HepG2 (cell line): Measurements from ENCODE around the gene UBR4. TPM values are rescaled to one million over a fixed set of nuclear protein-coding genes. Genes with fewer than 3 reads are reported as not detected.

ENCODE experiments used
- ATAC-seq: fragments of 200-7000 bp; cut with Tn5 transposase; 3 replicates; pipeline ENCODE4 v1.9.1; 2020; ENCODE audit warnings: mild to moderate bottlenecking, moderate library complexity
- BruUV-seq: library from RNA; stranded (reverse); fragments of 400-500 nt; replicated peaks from 2 replicates; lab custom pipeline; 2021; lab: Mats Ljungman, UMichigan
- CTCF ChIA-PET: fragments of 300-600 bp; formaldehyde crosslinking; extraction: SDS; loops from one replicate; lab custom pipeline; 2021; ENCODE audit warnings: low total read pairs, inconsistent platforms, low intra/inter-chr PET ratio; lab: Yijun Ruan, JAX
- POLR2A ChIA-PET: fragments of 350-600 bp; sonication (Branson Sonifier 250); formaldehyde crosslinking; loops from one replicate; lab custom pipeline; 2020; ENCODE audit warnings: antibody characterized with exemption, inconsistent platforms; lab: Yijun Ruan, JAX
- DNase-seq: peaks from one replicate; pipeline ENCODE4 v3.0.0-alpha.2; 2015; ENCODE audit warnings: low spot score
- FAIRE-seq: peaks from 3 replicates; lab custom pipeline; 2011; peaks lifted over from hg19 to GRCh38; lab: Jason Lieb, UNC
- H2AFZ ChIP-seq: one replicate; pipeline ENCODE4 v1.6.1; 2011; ENCODE audit warnings: low read length, inconsistent platforms
- H3K27ac ChIP-seq: fragments of 300-600 bp; 3 replicates; pipeline ENCODE4 v1.8.0; 2011; ENCODE audit warnings: mixed run types, mild to moderate bottlenecking, mixed read lengths, low read length, inconsistent platforms; ENCODE audit not compliant: insufficient read depth; ENCODE audit errors: extremely low read length
- H3K27me3 ChIP-seq, 2 experiments: fragments of 200-600 bp in 1 of 2; 2 replicates in 1 of 2; 3 replicates in 1 of 2; pipeline versions ENCODE4 v1.6.0 to v1.8.0; 2011; ENCODE audit warnings: low read length in 2 of 2, mild to moderate bottlenecking in 2 of 2, moderate library complexity in 2 of 2, inconsistent platforms in 1 of 2; ENCODE audit not compliant: insufficient read depth in 2 of 2, control insufficient read depth in 1 of 2
- H3K36me3 ChIP-seq, 2 experiments: fragments of 200-600 bp in 1 of 2; replicated peaks in 1 of 2; 2 replicates in 1 of 2; 3 replicates in 1 of 2; pipeline versions ENCODE4 v1.5.1 to v1.8.0; 2011; ENCODE audit warnings: low read length in 2 of 2, inconsistent platforms in 1 of 2; ENCODE audit not compliant: insufficient read depth in 2 of 2, control insufficient read depth in 1 of 2
- H3K4me1 ChIP-seq: 2 replicates; pipeline ENCODE4 v1.5.1; 2012; ENCODE audit warnings: low read length, inconsistent platforms; ENCODE audit not compliant: insufficient read depth
- H3K4me2 ChIP-seq: 2 replicates; pipeline ENCODE4 v1.6.0; 2011; ENCODE audit warnings: low read depth, low read length, inconsistent platforms
- H3K4me3 ChIP-seq, 3 experiments: fragments of 200-600 bp in 1 of 3; sonication (generic), shearing (Covaris generic) in 1 of 3; replicated peaks in 1 of 3; 2 replicates each; pipeline ENCODE4 v1.5.1; 2011 to 2016; ENCODE audit warnings: low read length in 3 of 3, inconsistent platforms in 2 of 3, low read depth in 2 of 3, mild to moderate bottlenecking in 2 of 3, control low read depth in 1 of 3, mixed read lengths in 1 of 3; ENCODE audit not compliant: insufficient read depth in 1 of 3
- H3K79me2 ChIP-seq: one replicate; pipeline ENCODE4 v1.6.1; 2011; ENCODE audit warnings: low read length, inconsistent platforms; ENCODE audit not compliant: insufficient read depth
- H3K9ac ChIP-seq: 2 replicates; pipeline ENCODE4 v1.6.0; 2011; ENCODE audit warnings: mild to moderate bottlenecking, low read depth, low read length, inconsistent platforms; ENCODE audit not compliant: insufficient read depth
- H3K9me3 ChIP-seq: 2 replicates; pipeline ENCODE4 v1.5.1; 2012; ENCODE audit warnings: mild to moderate bottlenecking, low read length
- H4K20me1 ChIP-seq: 2 replicates; pipeline ENCODE4 v1.6.0; 2011; ENCODE audit warnings: inconsistent platforms, mild to moderate bottlenecking, low read length, moderate library complexity; ENCODE audit not compliant: insufficient read depth
- FOSL1 ChIP-seq: sonication (generic); formaldehyde crosslinking; IDR thresholded peaks from 2 replicates; pipeline ENCODE4 v1.9.0; 2021; ENCODE audit warnings: missing genetic modification reagents, borderline replicate concordance
- FOXK1 ChIP-seq: sonication (generic); formaldehyde crosslinking; IDR thresholded peaks from 2 replicates; pipeline ENCODE4 v1.4.0; 2020; ENCODE audit warnings: low read depth, missing genetic modification reagents, borderline replicate concordance
- MIER3 ChIP-seq: IDR thresholded peaks from 2 replicates; pipeline ENCODE4 v1.6.1; 2016; ENCODE audit warnings: missing compliant biosample characterization, borderline replicate concordance
- REST ChIP-seq, 2 experiments: IDR thresholded peaks; 2 replicates each; pipeline ENCODE4 v1.6.1; 2011 to 2012; ENCODE audit warnings: low read length in 2 of 2, borderline replicate concordance in 1 of 2, low read depth in 1 of 2, mild to moderate bottlenecking in 1 of 2, moderate library complexity in 1 of 2
- RFX3 ChIP-seq: IDR thresholded peaks from 2 replicates; pipeline ENCODE4 v1.6.1; 2016; ENCODE audit warnings: missing biosample characterization, missing genetic modification reagents
- TMF1 ChIP-seq: sonication (generic); formaldehyde crosslinking; IDR thresholded peaks from 2 replicates; pipeline ENCODE4 v1.8.1; 2022; ENCODE audit warnings: low read depth, missing genetic modification reagents
- ZBTB2 ChIP-seq: sonication (generic); formaldehyde crosslinking; IDR thresholded peaks from 2 replicates; pipeline ENCODE4 v1.8.0; 2022; ENCODE audit warnings: low read depth, missing genetic modification reagents
- ZNF276 ChIP-seq: sonication (generic); formaldehyde crosslinking; IDR thresholded peaks from 2 replicates; pipeline ENCODE4 v1.4.0; 2020; ENCODE audit warnings: mild to moderate bottlenecking, low read depth, missing genetic modification reagents
- ZNF496 ChIP-seq: sonication (generic); formaldehyde crosslinking; IDR thresholded peaks from 2 replicates; pipeline ENCODE4 v1.8.1; 2023; ENCODE audit warnings: mild to moderate bottlenecking, moderate library complexity, missing genetic modification reagents; ENCODE audit not compliant: insufficient replicate concordance
- ZNF672 ChIP-seq: sonication (generic); formaldehyde crosslinking; IDR thresholded peaks from 2 replicates; pipeline ENCODE4 v1.8.1; 2022; ENCODE audit warnings: missing genetic modification reagents
- ZNF687 ChIP-seq: sonication (generic); formaldehyde crosslinking; IDR thresholded peaks from 2 replicates; pipeline ENCODE4 v1.5.1; 2020; ENCODE audit warnings: mild to moderate bottlenecking, missing genetic modification reagents, moderate library complexity
- WGBS: methylation state at CpG from one replicate; pipeline ENCODE4 v1.1.6; 2017; ENCODE audit warnings: low lambda C conversion rate; 5-methylcytosine and 5-hydroxymethylcytosine counted together
- in situ Hi-C: cut with HindIII; loops from 2 replicates; pipeline ENCODE4 v1.10.0; 2017; ENCODE audit warnings: low pct_unique_long_range_greater_than_20kb; ENCODE audit not compliant: extremely low pct_ligation_motif_present
- intact Hi-C: fragments of 100-400 bp; cut with micrococcal nuclease; formaldehyde crosslinking; loops from one replicate; pipeline ENCODE4 v1.10.0; 2022; ENCODE audit not compliant: unreplicated experiment
- polyA plus RNA-seq, 8 experiments: library from polyadenylated mRNA; depleted of rRNA in 3 of 8; stranded (reverse) in 7 of 8; unstranded in 1 of 8; fragments of >200 nt; fragmentation: Illumina TruSeq in 4 of 8; extraction: Trizol in 4 of 8; gene quantifications; 2 replicates each; pipeline versions ENCODE4 v1.2.1 to v1.2.3, GENCODE V29; 2011 to 2016; ENCODE audit warnings: low read depth in 4 of 8, missing spikeins in 1 of 8, mixed read lengths in 1 of 8; ENCODE audit not compliant: insufficient read depth in 1 of 8
- total RNA-seq, 5 experiments: library from RNA; depleted of rRNA; stranded (reverse); fragments of >200 nt; fragmentation: Illumina TruSeq; extraction: Trizol; gene quantifications; 2 replicates each; pipeline ENCODE4 v1.2.3, GENCODE V29; 2016; ENCODE audit warnings: low read depth in 1 of 5

The UBR4 gene
- total and polyA plus RNA-seq, 2 of the 13 experiments (the other 11 are each of a cell fraction or from before 2014, with no cell fraction given) = 59.1 to 106 TPM

GRCh38 chr1:19196331-19196730 lies 13.7 kb downstream of the UBR4 start:
- H3K9me3 ChIP-seq = no peaks in the 10 kb centered on the region
- ChIA-PET POLR2A (no interaction called here), CTCF (no interaction called here)
- no peak for TF ChIP-seq MIER3 (CRISPR knock-in tag)
- TF ChIP-seq TMF1 (CRISPR knock-in tag) = no peak
- TF ChIP-seq REST (IDR thresholded peaks at IDR 0.05; ENCODE audit: borderline replicate concordance in 1 of 2, low read depth in 1 of 2, low read length in 2 of 2) = no peak
- no peak for TF ChIP-seq ZNF276 (CRISPR knock-in tag)
- TF ChIP-seq FOSL1 (CRISPR knock-in tag) = no peak
- TF ChIP-seq ZNF672 (CRISPR knock-in tag) = no peak
- no peak for TF ChIP-seq ZBTB2
- no peak for TF ChIP-seq ZNF496 (CRISPR knock-in tag)
- no peak for TF ChIP-seq RFX3 (CRISPR knock-in tag)
- TF ChIP-seq ZNF687 (CRISPR knock-in tag) = no peak
- TF ChIP-seq FOXK1 = no peak
- no peak overlapping the region for H2AFZ ChIP-seq
- peaks cover 4% of the 10 kb centered on the region; the same call in 1 of the 2 replicates for H4K20me1 ChIP-seq
- H3K79me2 ChIP-seq = peaks cover 26% of the 10 kb centered on the region
- no peaks in the 10 kb centered on the region for H3K27me3 ChIP-seq
- H3K27ac ChIP-seq = no peak overlapping the region
- in situ Hi-C loops (no loop called here), intact Hi-C loops (no loop called here)
- no peak overlapping the region for H3K4me2 ChIP-seq
- no peak overlapping the region for H3K4me3 ChIP-seq
- H3K4me1 ChIP-seq = 0 out of 2 replicates have a peak, but pooled peaks cover 5% of the 10 kb centered on the region
- ATAC-seq (no peak), DNase-seq (no peak), FAIRE-seq (no peak)
- peaks cover 36 to 84% of the 10 kb centered on the region in 2 experiments for H3K36me3 ChIP-seq
- no TSS peak for BruUV-seq
- no peak overlapping the region for H3K9ac ChIP-seq
- WGBS = 94% methylated on average over 3 of the region's 3 CpGs
